ENCODE data around the gene EOLA1.
"Not testable (repeated sequence)": the region's sequence is repeated elsewhere in the genome, so short reads cannot be mapped to it uniquely, and the experiment has no call there.

EOLA1 gene

DNA sequence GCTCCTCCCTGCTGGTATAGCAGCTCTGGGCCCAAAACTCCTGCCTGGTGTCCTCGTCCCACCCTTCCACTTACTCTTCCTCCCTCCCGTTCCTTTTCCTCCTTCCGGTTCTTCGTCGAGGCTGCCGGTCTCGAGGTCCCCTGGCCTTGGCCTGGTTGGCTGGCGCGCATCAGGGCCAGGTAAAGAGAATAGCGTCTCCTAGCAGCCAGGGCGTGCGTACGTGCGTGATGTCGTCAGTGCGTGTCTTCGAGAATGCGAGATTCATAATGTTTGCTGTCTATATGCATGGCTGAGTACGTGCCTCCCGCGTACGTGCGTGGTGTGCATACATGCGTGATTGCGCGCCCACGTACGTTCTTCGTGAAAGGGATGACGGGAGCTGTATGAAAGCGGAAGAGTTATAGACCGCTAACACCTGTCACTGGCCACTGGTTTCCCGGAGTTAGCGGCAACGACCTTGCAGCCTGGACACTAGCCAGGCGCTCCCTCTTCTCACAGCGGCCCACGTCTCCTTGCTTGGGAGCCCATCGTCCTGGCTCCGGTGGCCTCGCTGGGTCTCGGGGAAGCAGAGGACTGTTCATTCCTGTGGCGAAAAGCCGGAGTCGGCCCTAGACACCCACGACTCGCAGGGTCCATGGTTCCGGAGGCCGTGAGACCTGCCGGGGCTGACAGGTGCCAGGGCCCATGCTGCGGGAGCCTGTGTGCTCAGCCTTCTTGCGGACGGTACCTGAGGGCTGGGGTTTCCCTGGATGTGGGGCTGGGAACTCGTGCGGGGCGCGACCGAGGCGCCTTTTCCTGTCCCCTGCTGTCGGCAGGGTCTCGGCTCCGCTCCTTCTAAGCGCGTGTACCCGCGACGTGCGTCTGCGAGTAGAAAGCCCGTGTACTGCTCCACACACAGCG is at the start of gene EOLA1:
Gene EOLA1 (plus strand): TSS at position 392 of the 900 bp plus-strand sequence. CDS start 4,619 bp downstream, outside the sequence.
- DNase-seq (ENCODE audit: low read depth) = peak; percentile 97

DNA sequence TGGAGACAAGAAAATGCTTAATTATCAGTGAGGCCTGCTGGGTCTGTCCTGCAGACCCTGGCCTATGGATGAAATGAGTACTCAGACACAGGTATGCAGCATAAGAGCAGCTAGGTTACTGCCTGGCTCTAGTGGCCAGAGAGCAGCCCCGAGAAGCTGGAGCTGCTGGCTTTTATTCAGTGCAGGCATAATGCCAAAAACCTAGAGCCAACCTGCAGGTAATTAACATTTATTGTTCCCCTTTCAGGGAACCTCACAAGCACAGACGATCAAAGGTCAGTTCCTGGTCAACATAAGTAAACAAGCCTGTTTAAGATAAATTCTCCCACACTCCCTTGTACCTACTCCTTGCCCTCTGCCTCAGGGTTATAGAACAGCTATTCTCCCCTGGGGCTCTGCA is 49.0 kb upstream of the EOLA1 start:
- no peak for DNase-seq (ENCODE audit: low read depth)

DNA sequence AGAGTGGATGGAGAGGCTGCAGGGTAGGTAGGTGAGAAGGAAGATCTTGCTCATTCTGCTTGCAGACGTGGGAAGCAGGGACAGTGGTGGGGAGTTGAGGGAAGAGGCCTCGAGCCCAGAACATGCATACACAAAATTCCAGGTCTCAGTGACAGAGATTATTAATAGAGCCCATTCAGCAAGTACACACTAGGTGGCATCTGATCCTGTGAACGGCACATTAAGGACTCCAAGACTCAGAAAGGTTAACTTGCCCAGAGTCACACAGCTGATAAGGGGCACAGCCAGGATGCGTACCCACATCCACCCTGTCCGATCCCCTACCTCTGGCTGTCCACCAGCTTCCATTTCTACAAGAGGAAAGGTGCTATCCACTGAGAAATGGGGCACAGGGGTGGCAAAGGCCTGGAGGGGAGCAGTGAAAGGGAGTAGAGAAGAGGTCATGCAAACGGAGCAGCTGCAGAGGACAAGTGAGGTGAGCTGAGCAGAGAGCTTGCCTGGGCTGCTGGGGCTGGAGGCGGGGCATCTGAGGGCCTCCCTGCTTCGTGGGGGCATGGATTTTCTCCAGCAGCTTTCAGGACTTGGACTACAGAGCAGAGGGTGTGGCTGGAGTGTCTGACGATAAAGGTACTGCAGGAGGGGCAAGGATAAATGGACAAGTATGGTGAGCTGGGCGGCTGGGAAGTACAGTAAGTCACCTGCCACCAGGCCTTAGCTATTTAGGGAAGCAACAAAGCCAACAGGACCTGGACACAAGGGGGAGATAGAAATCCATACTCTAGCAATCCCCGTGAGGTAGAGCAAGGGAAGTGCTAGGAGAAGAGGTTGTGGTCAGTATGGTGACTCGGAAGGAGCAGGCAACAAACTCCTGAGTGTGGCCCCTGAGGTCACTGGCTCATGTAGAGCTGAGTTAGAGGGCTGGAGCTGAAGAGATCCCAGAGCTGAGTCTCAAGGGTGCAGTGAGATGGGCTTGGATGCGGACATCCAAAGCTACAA is 46.9 kb upstream of the EOLA1 start:
- peak; percentile 7 for DNase-seq (ENCODE audit: low read depth)

DNA sequence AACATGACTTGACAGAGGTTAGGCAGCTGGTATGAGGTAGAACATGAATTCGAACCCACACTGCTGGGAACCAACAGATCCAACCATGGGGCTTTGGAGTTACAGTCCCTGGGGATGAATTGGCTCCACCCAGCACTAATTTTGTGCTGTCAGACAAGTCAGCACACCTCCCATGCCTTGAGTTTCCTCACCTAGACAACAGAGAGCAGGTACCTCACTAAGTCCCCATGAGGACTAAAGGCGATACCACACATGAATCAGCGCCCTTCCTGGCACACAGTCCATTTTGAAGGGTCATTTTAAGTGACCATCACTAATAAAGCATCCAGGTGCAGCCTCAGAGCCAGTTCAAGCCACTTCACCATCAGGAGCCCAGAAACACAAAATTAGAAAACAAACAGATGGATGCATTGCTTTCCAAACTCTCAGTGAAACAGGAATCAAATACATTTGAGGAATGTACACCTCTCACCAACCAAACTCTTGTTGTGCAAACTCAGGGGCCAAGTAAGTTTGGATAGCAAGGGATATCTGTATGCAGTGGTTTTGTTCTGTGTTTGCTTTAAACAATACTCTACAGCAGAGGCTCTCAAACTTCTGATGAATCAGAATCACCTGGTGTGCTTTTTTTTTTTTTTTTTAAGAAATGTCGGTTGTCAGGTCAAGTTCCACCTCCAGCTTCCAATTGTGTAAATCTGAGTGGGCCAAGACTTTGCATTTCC is 45.8 kb upstream of the EOLA1 start:
- DNase-seq (ENCODE audit: low read depth) = no peak

DNA sequence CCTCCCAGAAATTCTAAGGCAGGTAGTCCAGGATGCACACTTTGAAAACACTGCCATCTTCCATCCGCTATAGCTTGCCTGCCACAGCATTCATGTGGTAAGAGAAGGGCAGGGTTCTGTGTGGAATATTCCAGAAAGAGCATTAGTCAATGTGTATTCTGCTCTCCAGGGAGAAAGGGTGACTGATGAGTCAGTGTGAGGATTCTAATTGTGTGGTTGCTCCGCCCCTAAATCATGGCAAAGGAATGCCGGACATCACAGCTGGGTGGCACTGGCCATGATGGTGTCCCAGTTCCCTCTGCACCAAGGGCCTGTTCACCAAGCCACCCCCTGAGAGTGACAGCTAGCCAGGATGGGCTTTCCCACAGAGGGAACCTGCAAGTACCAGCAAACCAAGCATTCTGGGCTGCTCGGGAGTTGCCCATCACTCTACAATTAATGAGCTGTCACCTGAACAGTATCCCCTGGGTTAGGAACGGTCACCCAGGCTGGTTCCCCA is 45.2 kb upstream of the EOLA1 start:
- peak; percentile 72 for DNase-seq (ENCODE audit: low read depth)

DNA sequence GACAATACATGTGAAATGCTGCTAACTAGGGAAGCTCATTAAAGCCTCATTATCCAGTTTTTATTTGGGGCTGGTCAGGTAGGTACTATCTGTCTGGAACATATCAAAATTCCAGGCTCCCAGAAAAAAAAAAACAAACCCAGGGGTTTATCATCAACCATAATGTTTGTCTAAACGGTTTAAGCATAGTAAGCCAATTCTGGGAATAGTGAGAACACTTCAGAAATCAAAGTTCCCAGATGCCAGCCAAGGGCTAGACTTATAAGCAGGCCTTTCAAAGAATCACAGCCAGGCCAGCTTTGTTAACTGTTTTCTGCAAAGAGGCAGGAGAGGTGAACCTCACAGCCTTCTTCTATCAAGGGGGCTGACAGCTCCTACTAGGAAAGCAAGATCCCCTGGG is 43.8 kb upstream of the EOLA1 start:
- no peak for DNase-seq (ENCODE audit: low read depth)

DNA sequence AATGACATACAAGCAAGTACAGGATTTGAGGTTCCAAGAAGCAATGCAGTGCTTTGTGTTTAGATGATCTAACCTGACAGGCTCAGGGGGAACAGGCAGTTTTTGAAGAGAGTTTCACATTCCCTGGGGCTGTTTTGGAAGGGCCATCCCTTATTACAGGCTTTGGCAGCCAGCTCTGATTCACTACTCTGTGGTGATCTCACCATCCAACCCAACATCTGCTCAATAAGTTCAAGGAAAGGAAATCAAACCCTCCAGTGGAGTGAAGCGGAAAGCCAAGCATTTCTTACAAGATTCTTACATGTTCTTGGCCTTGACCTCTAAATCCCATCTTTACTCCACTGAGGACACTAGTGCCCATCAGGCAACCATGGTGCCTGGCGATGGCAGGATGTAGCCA is 43.2 kb upstream of the EOLA1 start:
- DNase-seq (ENCODE audit: low read depth) = no peak

DNA sequence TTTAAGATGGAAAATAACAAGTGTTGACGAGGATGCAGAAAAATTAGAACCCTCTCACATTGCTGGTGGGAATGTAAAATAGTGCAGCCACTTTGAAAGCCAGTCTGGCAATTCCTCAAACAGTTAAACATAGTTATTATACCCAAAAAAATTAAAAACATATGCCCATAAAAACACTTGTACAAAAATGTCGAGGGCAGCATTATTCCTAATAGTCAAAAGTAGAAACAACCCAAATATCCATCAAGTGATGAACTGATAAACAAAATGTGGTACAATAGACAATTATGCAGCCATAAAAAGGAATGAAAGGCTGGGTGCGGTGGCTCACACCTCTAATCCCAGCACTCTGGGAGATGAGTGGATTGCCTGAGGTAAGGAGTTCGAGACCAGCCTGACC is 42.0 kb upstream of the EOLA1 start:
- DNase-seq (ENCODE audit: low read depth) = no peak

DNA sequence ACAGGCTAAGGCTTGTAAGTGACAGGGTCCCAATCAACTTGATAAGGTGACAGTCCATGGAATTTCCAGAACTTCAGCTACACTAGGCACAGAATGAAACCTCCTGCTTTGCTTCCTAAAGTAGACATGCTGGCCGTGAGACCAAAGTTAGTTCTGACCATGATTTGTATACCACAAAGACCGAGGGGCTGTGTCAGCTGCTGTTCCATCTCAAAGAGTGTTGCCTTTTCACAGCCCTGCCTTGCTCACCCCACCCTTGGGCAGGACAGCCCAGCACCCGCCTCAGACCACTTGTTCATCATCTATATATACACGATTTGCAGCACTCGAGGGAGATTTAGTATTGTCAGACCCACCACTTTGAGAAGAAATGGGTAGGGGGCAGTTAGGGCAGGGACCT is 41.0 kb upstream of the EOLA1 start:
- DNase-seq (ENCODE audit: low read depth) = no peak

DNA sequence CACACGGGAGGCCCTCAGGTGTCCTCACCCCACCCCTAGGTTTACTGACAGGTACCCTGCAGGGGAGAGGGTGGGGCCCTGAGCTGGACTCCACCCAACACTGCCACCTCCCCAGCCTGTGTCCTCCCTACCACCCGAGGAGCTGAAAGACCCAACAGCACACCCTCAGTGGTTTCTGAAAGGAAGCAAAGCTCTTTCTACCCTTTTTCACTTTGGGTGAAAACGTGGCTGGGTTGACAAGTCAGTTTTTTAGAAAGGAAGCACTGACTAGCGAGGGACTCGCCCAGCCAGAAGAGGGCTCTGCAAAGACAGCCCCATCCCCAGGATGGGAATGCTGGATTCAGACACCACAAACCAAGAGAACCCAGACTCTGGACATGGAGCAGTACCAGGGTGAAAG is 37.9 kb upstream of the EOLA1 start:
- DNase-seq (ENCODE audit: low read depth) = not testable (repeated sequence)

DNA sequence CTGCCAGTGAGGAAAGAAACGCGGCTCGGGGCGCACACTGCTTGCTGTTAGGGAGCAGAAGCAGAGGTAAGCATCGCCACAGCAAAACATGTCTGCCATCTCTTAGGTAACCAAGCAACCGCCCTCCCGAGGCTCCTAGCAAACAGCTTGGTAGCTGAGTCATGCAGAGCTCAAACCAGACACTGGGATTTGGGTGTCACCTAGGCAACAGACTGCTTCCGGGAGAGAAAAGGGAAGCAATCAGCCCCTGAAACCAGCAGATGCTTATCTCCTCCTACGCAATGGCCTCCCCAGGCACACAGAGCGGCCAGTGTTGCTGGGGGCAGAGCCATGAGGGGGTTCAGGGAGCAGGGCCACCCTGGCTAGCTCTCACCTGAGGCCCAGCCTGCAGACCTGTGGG is 37.4 kb upstream of the EOLA1 start:
- peak; percentile 71 for DNase-seq (ENCODE audit: low read depth)

DNA sequence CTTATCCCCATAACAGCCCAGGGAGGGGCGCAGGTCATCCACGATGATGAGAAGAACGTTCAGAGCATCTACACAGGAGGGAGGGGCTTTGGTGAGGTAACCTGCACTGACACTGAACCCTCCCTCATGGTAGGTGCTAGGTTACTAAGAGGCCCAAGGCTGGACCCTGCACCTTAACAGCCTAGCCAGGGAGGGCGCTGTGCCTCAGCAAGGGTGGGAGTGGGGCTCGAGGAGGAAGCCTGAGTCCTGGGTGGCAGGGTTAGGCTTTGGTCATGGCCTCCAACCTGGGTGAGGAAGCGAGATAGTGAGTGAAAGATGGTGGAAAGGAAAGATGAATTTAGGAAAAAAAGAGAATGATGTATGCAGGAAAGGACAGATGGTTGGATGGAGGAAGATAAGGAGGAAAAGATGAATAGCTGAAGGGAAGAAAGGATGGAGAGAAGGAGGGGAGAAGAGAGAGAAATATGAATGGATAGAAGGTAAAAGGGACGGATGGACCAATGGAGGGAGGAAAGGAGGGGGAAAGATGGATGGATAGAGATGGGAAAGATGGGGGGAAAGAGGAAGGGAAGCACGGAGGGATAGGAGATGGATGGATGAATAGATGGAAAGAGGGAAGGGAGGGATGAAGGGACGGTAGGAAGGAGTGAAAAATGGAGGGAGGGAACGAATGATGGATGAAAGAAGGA is 36.4 kb upstream of the EOLA1 start:
- peak; percentile 5 for DNase-seq (ENCODE audit: low read depth)

DNA sequence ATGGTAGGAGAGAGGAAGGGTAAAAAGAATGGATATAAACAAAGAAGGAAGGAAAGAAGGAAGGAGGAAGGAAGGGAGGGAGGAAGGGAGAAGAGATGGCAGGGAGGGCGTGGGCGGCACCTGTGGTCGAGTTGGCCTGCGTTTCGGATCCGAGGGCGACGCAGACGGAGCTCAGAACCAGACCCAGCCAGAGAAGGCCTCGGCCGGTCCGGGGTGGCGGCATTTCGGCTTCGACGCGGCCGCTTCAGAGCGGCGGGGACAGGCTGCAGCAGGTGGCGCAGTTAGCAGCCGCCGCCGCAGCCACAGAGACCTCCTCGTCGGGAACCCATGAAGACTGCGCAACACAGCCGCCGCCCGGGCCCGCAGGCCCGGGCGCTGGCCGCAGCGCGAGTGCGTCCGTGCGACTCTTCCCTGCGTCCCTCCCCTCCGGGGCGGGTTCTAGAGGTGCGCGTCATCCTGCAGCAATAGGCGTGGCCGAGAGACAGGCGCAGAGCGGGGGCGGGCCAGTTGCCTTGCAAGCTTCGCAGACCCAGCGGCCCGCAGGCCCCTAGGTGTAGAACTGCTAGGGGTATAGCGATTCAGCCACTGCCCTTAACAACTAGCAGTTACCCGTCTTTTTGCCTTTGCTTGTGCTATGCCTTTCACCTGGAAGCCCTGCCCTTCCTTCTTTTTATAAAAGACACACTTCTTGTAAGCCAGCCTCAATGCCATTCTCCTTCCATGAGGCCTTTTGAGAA is 35.7 kb upstream of the EOLA1 start, which contains the start of gene IDS:
Gene IDS (minus strand): TSS at position 392 of the 737 bp plus-strand sequence. CDS start 169 bp downstream, at position 223.
- DNase-seq (ENCODE audit: low read depth) = peak; percentile 77

DNA sequence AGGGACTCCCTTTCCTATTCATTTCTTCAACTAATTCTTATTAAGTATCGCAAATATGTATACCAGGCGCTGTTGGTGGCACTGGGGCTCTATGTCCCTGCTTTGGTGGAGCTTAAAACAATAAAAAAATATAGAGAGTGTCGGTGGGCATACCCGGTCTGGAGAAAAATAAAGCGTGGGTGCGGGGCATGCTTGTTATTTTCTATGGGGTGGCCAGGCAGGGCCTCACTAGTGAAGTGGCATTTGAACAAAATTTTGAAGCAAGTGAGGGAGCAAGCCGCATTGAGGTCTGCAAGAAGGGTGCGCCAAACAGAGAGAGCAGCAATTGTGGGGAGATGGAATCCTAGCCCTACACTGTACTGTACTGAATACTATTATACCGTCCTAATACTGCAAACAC is 35.1 kb upstream of the EOLA1 start:
- no peak for DNase-seq (ENCODE audit: low read depth)

DNA sequence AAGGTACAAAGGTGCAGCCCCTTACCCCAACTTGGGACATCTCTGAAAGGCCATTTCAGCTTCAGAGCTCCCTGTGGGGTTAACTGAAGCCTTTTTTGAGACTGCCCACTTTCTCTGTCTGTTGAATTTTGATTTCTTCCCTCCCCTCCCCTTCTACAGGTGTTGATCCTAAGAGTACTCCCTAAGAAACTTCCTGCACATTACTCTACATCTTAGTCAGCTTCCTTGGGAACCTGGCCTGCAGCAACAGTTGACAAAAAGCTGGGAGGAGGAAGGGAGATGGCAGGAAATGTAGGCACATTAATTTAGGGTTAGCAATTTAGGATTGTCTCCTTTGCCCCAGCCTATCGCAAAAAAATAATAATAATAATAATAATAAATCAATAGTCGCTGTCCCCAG is 34.5 kb upstream of the EOLA1 start:
- DNase-seq (ENCODE audit: low read depth) = no peak

DNA sequence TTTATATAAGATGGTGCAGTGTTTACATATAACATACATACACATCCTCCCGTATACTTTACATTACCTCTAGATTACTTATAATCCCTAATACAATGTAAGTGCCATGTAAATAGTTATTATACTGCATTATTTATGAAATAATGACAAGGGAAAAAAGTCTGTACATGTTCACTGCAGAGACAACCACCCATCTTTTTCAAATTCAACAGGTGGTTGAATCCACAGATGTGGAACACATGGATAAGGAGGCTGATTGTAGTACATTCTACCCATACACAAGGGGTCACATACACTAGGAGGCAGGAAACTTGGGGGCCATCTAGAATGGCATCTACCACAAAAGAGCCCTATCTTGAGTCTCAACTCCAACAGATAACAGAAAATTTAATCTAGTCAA is 32.3 kb upstream of the EOLA1 start:
- DNase-seq (ENCODE audit: low read depth) = no peak

DNA sequence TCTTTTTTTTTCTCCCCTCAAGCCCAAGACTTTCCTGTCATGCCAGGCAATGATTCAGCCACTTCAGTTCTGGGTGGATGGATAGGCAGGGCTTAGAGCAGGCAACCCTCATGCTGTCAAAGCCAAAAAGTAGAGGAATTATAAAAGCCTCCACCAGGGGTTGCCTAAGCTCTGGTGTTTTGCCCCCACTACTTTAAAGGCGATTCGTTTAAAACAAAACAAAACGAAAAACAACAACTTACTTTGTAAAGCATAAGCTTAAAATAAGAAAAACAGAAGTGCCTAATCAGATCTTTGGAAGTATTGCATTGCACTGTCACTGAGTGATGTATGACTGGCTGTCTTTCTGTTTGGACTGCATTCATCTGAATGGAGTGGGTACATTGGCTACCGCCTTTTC is 30.4 kb upstream of the EOLA1 start:
- DNase-seq (ENCODE audit: low read depth) = peak; percentile 24

DNA sequence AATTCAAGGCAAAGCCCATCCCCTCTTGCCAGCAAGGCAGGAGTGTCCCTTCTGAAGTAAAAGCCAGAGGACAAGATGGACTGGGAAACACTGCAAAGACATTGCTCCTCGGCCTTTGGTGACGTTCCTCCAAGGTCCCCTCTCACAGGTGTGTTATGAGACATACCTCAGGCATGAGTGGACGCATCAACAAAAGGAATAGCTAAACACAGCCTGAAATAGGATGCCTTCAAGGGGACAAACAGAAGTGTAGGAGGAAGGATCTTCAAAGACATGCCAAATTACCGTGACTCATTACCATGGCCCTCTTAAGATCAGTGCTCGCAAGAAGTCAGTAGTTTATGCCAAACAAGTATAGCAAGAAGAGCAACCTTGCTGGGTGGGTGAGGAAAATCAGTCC is 29.7 kb upstream of the EOLA1 start:
- DNase-seq (ENCODE audit: low read depth) = peak; percentile 8

DNA sequence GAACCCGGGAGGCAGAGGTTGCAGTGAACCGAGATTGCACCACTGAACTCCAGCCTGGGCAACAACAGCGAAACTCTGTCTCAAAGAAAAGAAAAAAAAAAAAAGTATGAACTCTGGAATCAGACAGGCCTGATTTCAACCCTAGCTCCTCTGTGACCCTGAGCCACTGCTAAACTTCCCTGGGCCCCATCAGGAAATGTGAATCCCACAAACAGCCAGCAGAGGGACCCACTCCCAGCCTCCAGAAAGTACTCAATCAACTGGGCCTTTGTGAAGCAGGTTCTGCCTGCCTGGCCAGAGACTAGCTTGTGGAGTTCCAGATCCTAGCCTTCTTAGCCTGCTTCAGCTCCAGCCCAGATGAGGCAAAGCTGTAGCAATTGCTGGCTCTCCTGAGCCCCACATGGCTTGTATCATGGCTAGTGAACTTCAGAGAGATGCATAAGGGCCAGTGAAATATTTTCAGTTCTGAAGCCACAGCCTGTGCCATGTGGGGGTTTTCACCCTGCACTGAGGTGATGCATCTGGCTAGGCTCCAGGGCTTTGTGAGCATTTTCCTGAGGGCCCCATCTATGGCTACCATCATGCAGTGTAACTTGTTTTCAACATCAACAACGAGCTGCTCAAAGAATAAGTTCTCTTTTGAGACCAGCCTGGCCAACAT is 28.5 kb upstream of the EOLA1 start:
- peak; percentile 47 for DNase-seq (ENCODE audit: low read depth)
